NCI-H146 (cell line): Measurements from ENCODE around the gene CEP295NL.
A peak's percentile ranks its signal among the peaks of the same experiment; 100 is the strongest.
"Not testable (repeated sequence)": the region's sequence is repeated elsewhere in the genome, so short reads cannot be mapped to it uniquely, and the experiment has no call there.

Source experiments
- DNase-seq: peaks from one replicate; lab custom pipeline; 2025; lab: John Stamatoyannopoulos, UW

The CEP295NL gene

GRCh38 chr17:78905116-78905515 is 2.1 kb upstream of the CEP295NL start:
- no peak for DNase-seq

GRCh38 chr17:78904371-78904770 is 1.4 kb upstream of the CEP295NL start:
- DNase-seq = no peak

GRCh38 chr17:78902231-78902630 is 770 bp downstream of the CEP295NL start:
- not testable (repeated sequence) for DNase-seq

DNA sequence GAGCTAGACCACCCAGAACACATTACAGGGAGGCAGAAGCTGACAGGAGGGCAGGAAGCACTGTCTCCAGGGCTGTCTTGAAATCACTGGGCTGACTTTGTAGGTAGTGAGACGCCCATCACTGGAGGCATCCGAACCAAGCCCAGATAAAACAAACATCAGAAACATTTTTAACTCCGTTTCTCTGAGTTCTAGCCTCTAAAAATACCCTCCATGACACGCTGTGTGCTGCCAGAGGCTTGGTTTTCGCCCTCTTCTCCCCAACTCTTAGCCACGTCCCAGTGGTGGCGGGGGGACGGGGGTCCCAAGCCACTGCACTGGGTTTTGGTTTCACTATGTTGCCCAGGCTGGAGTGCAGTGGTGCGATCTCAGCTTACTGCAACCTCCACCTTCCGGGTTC is 1.2 kb downstream of the CEP295NL start:
- DNase-seq = no peak

- no peak for DNase-seq
Observed at GRCh38 chr17:78900816-78901215, 2.2 kb downstream of the CEP295NL start.

- DNase-seq = no peak
Observed at GRCh38 chr17:78899361-78900260, 3.4 kb downstream of the CEP295NL start.

DNA sequence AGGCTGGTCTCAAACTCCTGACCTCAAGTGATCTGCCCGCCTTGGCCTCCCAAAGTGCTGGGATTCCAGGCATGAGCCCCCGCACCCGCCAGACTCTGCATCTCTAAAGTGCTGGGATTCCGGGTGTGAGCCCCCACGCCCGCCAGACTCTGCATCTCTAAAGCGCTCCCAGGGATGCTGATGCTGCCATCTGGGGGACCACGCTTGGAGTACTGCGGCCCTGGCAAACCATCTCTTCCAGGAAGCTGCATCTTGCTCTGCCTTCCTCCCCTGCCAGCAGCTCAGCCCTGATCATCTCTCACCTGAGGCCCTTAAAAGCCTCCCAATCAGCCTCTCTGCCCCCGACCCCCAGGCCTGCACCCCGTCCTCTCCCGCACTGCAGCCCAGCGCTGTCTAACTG is 4.1 kb downstream of the CEP295NL start:
- no peak for DNase-seq

DNA sequence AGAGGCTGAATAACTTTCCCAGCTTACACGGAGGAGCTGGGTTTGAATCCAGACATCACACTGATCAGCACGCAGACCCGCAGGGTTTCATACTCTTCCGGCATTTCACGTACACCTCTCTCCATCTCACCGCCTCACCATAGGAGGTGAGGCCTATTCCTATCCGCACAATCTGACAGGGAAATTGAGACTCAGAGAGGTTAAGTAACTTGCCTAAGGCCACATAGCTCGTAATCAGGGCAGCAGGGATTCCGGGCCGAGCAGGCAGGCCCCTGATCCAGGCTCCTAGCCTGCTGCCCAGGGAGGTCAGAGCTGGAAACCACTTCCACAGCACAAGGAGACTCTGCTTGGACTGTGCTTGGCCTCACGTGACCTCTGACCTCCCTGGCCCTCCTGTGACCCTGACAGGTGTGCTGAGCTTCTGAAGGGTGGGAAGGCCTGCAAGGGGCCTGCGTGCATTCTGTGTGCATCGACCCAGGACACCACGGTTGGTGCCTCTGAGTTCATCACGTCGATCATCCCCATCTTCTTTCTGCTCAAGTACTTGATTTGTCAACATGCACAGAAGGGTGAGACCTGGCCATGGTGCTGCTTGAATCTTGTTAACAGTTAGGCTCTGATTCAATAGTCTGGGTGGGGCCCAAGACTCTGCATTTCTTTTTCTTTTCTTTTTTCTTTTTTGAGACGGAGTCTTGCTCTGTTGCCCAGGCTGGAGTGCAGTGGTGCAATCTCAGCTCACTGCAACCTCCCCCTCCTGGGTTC is 4.7 kb downstream of the CEP295NL start:
- DNase-seq = no peak

DNA sequence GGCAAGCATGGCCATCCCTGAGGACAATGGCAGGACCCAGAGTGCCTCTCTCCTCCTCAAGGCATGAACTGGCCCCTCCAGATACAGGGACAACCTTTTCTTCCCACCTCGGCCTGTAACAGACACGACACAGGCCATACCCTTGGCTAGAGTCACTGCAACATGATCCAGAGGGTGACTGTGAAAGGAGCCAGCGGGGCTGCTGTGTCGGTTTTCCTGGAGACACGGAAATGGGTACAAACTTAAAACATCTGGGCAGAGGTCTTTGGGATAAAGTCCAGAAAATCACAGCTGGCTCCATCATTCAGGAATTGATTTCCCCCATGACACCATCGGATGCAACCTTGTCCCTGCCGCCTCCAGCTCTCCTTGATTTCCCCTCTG is 5.3 kb downstream of the CEP295NL start:
- DNase-seq = no peak

DNA sequence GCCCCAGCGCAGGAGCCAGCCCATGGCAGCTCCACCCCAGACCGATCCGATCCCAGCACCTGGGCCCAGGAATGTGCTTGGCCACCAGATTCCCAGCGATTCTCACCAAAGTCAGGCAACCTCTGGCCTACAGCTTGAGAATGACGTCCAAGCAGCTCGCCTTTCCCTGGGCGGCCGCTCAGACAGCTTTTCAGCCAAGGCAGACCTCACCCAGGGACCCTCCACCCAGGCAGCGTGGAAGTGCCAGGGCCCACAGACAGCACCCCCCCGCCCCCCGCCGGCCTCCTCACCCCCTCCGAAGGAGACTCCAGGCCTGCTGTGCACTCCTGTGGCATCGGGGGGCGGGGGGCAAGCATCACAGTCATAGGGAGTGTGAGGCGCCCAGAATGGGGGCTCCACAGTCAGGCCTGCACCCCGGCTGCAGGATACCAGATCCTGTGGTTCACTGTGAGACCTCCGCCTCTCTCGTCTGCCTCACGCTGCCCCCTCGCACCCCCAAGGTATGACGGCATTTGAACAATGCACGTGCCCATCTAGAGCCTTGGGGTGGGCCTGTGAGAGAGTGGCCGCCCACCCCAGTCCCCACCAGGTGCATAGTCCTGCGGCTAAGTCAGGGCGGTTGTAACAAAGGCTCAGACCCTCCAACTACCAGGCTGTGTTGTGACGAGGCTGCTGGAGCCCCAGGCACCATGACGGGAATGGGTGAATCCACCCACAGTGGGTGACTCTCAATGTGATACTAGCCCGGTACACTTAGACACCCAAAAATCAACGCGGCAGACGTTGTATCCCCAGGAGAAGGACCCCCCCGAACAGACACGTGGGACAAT is 6.0 kb downstream of the CEP295NL start:
- no peak for DNase-seq

- DNase-seq = no peak
Observed at GRCh38 chr17:78896091-78896833, 6.7 kb downstream of the CEP295NL start.

DNA sequence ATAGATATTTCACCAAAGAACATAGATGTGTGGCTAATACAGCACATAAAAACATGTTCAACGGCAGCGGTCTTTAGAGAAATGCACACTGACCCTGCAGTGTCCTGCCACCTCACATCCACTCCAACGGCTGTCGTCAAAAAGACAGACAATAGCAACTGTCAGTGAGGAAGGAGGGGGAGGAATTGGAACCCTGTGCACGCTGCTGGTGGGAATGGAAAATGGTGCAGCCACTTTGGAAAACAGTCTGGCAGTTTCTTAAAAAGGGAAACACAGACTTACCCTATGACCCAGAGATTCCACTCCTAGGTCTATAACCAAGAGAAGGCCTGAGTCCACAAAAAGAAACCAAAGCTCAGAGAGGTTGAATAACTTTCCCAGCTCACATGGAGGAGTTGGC is 7.7 kb downstream of the CEP295NL start:
- no peak for DNase-seq

DNA sequence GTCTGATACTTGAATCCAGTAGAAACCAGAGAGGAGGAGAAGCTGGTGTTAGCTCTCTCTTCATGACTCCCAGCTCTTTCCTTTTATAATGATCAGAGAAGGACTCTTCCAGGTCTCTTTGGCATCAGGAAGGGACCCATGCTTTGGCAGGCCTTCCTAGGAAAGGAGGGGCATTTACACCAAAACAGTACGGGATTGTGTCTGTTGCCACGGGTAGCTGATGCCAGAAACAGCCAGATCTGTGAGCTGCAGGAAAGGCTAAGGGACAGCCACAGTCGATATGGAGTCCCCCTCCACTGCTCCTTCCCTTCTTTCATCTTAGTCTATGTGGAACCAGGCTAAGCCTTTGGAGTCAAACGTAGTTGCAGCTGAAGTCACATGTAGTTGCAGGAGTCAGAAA is 9.3 kb downstream of the CEP295NL start:
- no peak for DNase-seq

- no peak for DNase-seq
Observed at GRCh38 chr17:78892936-78893379, 10.0 kb downstream of the CEP295NL start.

DNA sequence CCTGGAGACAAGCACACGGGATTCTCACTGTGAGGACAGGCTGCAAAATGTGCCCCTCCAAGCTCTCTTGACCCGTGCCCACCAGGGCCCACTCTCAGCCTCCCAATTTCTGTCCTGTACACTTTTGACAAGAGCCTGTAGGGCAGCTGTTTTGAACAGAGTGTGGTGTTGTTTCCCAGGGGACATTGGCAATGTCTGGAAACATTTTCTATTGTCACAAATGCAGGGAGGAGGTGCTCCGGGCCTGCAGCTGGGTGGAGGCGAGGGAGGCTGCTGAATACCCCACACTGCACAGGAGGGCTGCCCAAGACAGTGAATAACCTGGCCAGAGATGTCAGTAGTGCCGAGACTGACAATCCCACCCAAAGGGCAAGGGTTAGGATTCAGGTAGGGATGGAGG is 10.5 kb downstream of the CEP295NL start:
- no peak for DNase-seq

- no peak for DNase-seq
Observed at GRCh38 chr17:78892062-78892456, 10.9 kb downstream of the CEP295NL start.

DNA sequence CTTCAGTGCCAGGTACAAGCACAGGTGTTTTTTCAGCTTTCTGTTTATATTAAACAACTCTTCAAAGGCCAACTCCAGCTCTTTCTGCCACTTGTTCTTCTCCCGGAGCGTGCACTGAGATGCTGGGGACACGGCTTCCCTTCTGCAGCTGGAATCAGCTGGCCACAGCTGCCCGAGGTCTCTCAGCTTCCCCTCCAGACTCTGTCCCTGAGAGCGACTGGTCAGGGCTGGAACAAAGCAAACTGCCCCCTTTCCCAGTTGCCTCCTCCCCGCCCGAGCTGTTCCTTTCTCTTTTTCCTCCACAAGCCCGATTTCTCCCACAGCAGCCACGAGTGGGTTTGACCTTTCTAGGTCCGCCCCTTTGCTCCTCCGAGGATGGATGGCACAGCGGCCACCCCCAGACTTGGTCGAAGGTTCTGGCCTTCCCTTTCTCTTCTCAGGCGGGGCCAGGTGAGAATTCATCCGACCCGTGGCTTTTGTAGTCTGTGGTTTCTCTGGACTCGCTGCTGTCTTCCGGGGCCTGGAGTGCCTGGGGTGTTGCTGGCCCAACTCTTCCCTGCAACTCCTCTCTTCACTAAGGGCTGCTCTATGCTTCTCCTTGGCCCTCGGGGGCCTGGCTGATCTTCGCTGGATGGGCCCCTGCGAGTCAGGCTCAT is 11.5 kb downstream of the CEP295NL start:
- DNase-seq = no peak

DNA sequence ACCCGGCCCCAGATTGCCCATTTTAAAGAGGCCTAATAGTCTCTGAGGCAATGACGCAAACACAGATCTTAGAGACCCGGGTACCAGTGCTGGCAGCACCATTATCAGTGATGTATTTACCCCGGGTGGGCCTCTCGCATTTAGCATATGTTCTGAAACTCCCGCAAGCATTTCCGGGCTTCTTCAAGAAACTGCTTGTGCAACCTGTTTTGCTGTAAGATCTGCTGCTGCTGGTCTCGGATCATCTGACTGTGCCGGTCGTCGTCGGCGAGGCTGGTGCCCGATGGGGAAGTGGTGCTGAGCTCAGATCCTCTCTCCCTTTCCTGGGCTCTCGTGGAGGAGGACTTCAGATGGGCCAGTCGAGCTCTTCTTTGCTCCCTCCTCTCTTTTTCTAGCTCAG is 12.5 kb downstream of the CEP295NL start:
- DNase-seq = no peak

DNA sequence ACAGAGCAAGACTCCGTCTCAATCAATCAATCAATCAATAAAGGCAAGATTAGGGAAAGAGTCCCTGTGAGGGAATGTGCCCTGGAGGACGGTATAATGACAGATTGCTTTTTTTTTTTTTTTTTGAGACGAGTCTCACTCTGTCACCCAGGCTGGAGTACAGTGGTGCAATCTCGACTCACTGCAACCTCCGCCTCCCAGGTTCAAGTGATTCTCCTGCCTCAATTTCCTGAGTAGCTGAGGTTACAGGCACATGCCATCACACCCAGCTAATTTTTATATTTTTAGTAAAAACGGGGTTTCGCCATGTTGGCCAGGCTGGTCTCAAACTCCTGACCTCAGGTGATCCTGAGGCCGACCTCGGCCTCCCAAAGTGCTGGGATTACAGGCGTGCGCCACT is 12.9 kb downstream of the CEP295NL start:
- DNase-seq = not testable (repeated sequence)

GRCh38 chr17:78889531-78889930 is 13.5 kb downstream of the CEP295NL start:
- DNase-seq = no peak

DNA sequence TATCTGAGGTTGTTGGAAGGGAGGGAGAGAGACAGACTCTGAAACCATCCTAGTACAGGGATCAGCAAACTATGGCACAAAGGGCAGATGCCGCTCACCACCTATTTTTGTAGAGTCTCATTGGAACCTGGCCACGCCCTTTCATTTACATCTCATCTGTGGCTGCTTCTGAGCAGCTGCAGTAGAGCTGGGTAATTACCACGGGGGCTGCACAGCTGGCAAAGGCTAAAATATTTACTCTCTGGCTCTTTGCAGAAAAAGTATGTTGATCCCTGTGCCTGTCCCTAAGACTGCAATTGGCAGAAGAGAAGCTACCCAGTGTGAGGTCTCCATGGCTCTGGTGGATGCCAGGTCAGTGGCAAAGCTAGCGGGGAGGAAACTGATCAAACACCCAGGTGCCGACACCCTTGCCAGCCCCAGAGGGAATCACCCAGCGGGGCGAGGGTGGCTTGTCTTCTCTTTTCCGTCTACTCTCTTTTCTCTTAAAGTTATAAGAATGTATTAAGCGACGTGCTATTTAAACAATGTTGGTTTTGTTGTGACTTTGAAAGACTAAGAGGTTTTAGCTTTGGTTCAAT is 14.0 kb downstream of the CEP295NL start:
- DNase-seq = peak; percentile 8
